Measurements from ENCODE around the gene VAV2.

The VAV2 gene

GRCh38 chr9:133822430-133823065, 169.6 kb downstream of the VAV2 start:
- no peak for DNase-seq (ENCODE audit: low read depth in 1 of 2, low spot score in 1 of 2)

GRCh38 chr9:133821601-133822429, 170.3 kb downstream of the VAV2 start:
- no peak for DNase-seq (ENCODE audit: low read depth in 1 of 2, low spot score in 1 of 2)

- no peak for DNase-seq (ENCODE audit: low read depth in 1 of 2, low spot score in 1 of 2)
Measured at GRCh38 chr9:133819923-133820322, 172.2 kb downstream of the VAV2 start.

- DNase-seq (ENCODE audit: low read depth in 1 of 2, low spot score in 1 of 2), result no peak
Measured at GRCh38 chr9:133818444-133818843, 173.7 kb downstream of the VAV2 start.

GRCh38 chr9:133815781-133816180, 176.3 kb downstream of the VAV2 start:
- no peak for DNase-seq (ENCODE audit: low read depth in 1 of 2, low spot score in 1 of 2)

GRCh38 chr9:133814586-133815208, 177.4 kb downstream of the VAV2 start:
- DNase-seq (ENCODE audit: low read depth in 1 of 2, low spot score in 1 of 2), result no peak

GRCh38 chr9:133813749-133814585, 178.2 kb downstream of the VAV2 start:
- DNase-seq (ENCODE audit: low read depth in 1 of 2, low spot score in 1 of 2), result no peak

- DNase-seq (ENCODE audit: low read depth in 1 of 2, low spot score in 1 of 2), result no peak
Measured at GRCh38 chr9:133812941-133813748, 179.0 kb downstream of the VAV2 start.

GRCh38 chr9:133812077-133812868, 179.9 kb downstream of the VAV2 start:
- no peak for DNase-seq (ENCODE audit: low read depth in 1 of 2, low spot score in 1 of 2)

- DNase-seq (ENCODE audit: low read depth in 1 of 2, low spot score in 1 of 2), result no peak
Measured at GRCh38 chr9:133811471-133811870, 180.7 kb downstream of the VAV2 start.

GRCh38 chr9:133810556-133811195, 181.4 kb downstream of the VAV2 start:
- DNase-seq (ENCODE audit: low read depth in 1 of 2, low spot score in 1 of 2), result no peak

- no peak for DNase-seq (ENCODE audit: low read depth in 1 of 2, low spot score in 1 of 2)
Measured at GRCh38 chr9:133809335-133809734, 182.8 kb downstream of the VAV2 start.

GRCh38 chr9:133807818-133808217, 184.3 kb downstream of the VAV2 start:
- no peak for DNase-seq (ENCODE audit: low read depth in 1 of 2, low spot score in 1 of 2)

- no peak for DNase-seq (ENCODE audit: low read depth in 1 of 2, low spot score in 1 of 2)
Measured at GRCh38 chr9:133807037-133807436, 185.1 kb downstream of the VAV2 start.

- DNase-seq (ENCODE audit: low read depth in 1 of 2, low spot score in 1 of 2), result no peak
Measured at GRCh38 chr9:133806623-133807010, 185.5 kb downstream of the VAV2 start.

- no peak for DNase-seq (ENCODE audit: low read depth in 1 of 2, low spot score in 1 of 2)
Measured at GRCh38 chr9:133805876-133806622, 186.1 kb downstream of the VAV2 start.

GRCh38 chr9:133804199-133804598, 187.9 kb downstream of the VAV2 start:
- DNase-seq (ENCODE audit: low read depth in 1 of 2, low spot score in 1 of 2), result no peak

GRCh38 chr9:133803745-133804144, 188.4 kb downstream of the VAV2 start:
- no peak for DNase-seq (ENCODE audit: low read depth in 1 of 2, low spot score in 1 of 2)
